Spleen (tissue), 11 donors: Measurements from ENCODE around the gene DNAI7. TPM values are rescaled to one million over a fixed set of nuclear protein-coding genes. Genes with fewer than 3 reads are reported as not detected.

ENCODE experiments used
- DNase-seq: peaks from one replicate; pipeline ENCODE4 v3.0.0-alpha.2; 2020
- H3K27ac ChIP-seq, 8 donors: fragments of 200-600 bp; sonication (generic) in 7 of 8; 1 replicate in 4 of 8; 2 replicates in 4 of 8; pipeline versions ENCODE4 v1.5.0 to v1.8.0; 2016 to 2021; ENCODE audit warnings: inconsistent platforms in 4 of 8, mild to moderate bottlenecking in 4 of 8, moderate library complexity in 1 of 8
- H3K27me3 ChIP-seq, 7 donors: fragments of 200-600 bp; sonication (generic) in 6 of 7; replicated peaks in 1 of 7; 1 replicate in 4 of 7; 2 replicates in 3 of 7; pipeline versions ENCODE4 v1.5.0 to v1.8.0; 2016 to 2021; ENCODE audit warnings: inconsistent platforms in 3 of 7, mild to moderate bottlenecking in 1 of 7
- H3K36me3 ChIP-seq, 6 donors: fragments of 200-600 bp; sonication (generic) in 5 of 6; 1 replicate in 4 of 6; 2 replicates in 2 of 6; pipeline versions ENCODE4 v1.5.0 to v1.8.0; 2016 to 2021; ENCODE audit warnings: inconsistent platforms in 2 of 6
- H3K4me1 ChIP-seq, 6 donors: fragments of 200-600 bp; sonication (generic) in 5 of 6; 1 replicate in 3 of 6; 2 replicates in 3 of 6; pipeline versions ENCODE4 v1.5.0 to v1.8.0; 2016 to 2021; ENCODE audit warnings: inconsistent platforms in 3 of 6
- H3K4me3 ChIP-seq, 8 donors: fragments of 200-600 bp; sonication (generic) in 7 of 8; 1 replicate in 4 of 8; 2 replicates in 4 of 8; pipeline versions ENCODE4 v1.5.0 to v1.8.0; 2016 to 2021; ENCODE audit warnings: inconsistent platforms in 4 of 8, mild to moderate bottlenecking in 4 of 8, moderate library complexity in 2 of 8
- H3K9me3 ChIP-seq, 8 donors: fragments of 200-600 bp; sonication (generic) in 7 of 8; 1 replicate in 4 of 8; 2 replicates in 4 of 8; pipeline versions ENCODE4 v1.5.0 to v1.8.0; 2016 to 2021; ENCODE audit warnings: inconsistent platforms in 4 of 8
- CTCF ChIP-seq, 11 experiments: fragments of 200-600 bp in 7 of 11; fragments of 450-650 bp in 4 of 11; sonication (generic) in 4 of 11; IDR thresholded peaks in 8 of 11; conservative IDR thresholded peaks in 3 of 11; 1 replicate in 7 of 11; 2 replicates in 4 of 11; pipeline versions ENCODE4 v1.4.0 to v1.8.0; 2016 to 2021; ENCODE audit warnings: antibody characterized with exemption in 11 of 11, inconsistent platforms in 4 of 11, mild to moderate bottlenecking in 1 of 11
- POLR2A ChIP-seq, 3 donors: fragments of 450-650 bp; IDR thresholded peaks; one replicate each; pipeline ENCODE4 v1.5.1; 2017; ENCODE audit warnings: antibody characterized with exemption in 3 of 3, mild to moderate bottlenecking in 1 of 3
- POLR2AphosphoS5 ChIP-seq, 3 donors: sonication (generic); formaldehyde crosslinking; IDR thresholded peaks; one replicate each; pipeline ENCODE4 v1.5.1; 2017; ENCODE audit warnings: antibody characterized with exemption in 3 of 3
- WGBS, 5 donors: extraction: QIAGEN DNeasy Blood & Tissue Kit in 3 of 5; methylation state at CpG; one replicate each; pipeline versions ENCODE4 v1.1.5 to v1.1.7; 2013 to 2018; 5-methylcytosine and 5-hydroxymethylcytosine counted together
- intact Hi-C: fragments of 100-400 bp; cut with DNase I; formaldehyde crosslinking; loops from one replicate; pipeline ENCODE4 v1.15.0; 2023; ENCODE audit warnings: low total_unique reads
- polyA plus RNA-seq, 3 donors: library from polyadenylated mRNA; stranded (reverse); fragments of 200-250 nt; gene quantifications; one replicate each; pipeline ENCODE4 v1.2.1, GENCODE V29; 2013
- total RNA-seq, 7 donors: library from RNA; depleted of rRNA in 3 of 7; stranded (reverse); fragments of >200 nt in 3 of 7; fragmentation: NEBNext Ultra II Directional in 4 of 7; extraction: Animal tissue kit (Norgen Biotek cat#: 25700) in 4 of 7; gene quantifications; one replicate each; pipeline versions ENCODE4 v1.1.0 to v1.2.1, GENCODE V29; 2016 to 2021
- donor health status: healthy with polysubstance abuse.
- donor health status: DM: no; HTN: no; CAD: no; lungs with moderate emphysema.
- donor health status: DM: no; HTN: no; CAD: no.
- donor health status: Bipolar disorder and iron deficiency.
- donor health status: healthy.
- donor health status: DM: no; HTN: no; CAD: no.
- donor health status: DM: yes; HTN: yes; CAD: no.

The DNAI7 gene
- total and polyA plus RNA-seq, 10 donors = 0.03 to 0.28 (median 0.12) TPM; not detected in 6

- no peak for TF ChIP-seq POLR2AphosphoS5 (IDR thresholded peaks at IDR 0.05)
- TF ChIP-seq CTCF (IDR thresholded peaks at IDR 0.05 in 8 of 11, conservative IDR thresholded peaks at IDR 0.05 in 3 of 11) = peak in 10 of 11 experiments; percentile 15 to 69 (median 56)
- TF ChIP-seq POLR2A (IDR thresholded peaks at IDR 0.05) = no peak
- H3K27ac ChIP-seq = no peak overlapping the region
- no peaks in the 10 kb centered on the region for H3K27me3 ChIP-seq
- no peak for DNase-seq
- H3K4me1 ChIP-seq = peaks cover 0 to 34% (median 5%) of the 10 kb centered on the region in 6 donors
- WGBS, 5 donors = 42 to 55% (median 44%) methylated on average over 6 of the region's 6 CpGs
- no peak overlapping the region for H3K4me3 ChIP-seq
- intact Hi-C loops = no loop called here
- peaks cover 0 to 65% (median 5%) of the 10 kb centered on the region in 6 donors for H3K36me3 ChIP-seq
- no peaks in the 10 kb centered on the region for H3K9me3 ChIP-seq
These were observed 46.4 kb upstream of the DNAI7 start for GRCh38 chr12:25241167-25242020.

GRCh38 chr12:25236626-25237025 is 41.7 kb upstream of the DNAI7 start:
- DNase-seq = no peak
- no peak overlapping the region for H3K27ac ChIP-seq
- 81 to 91% (median 86%) methylated on average over 4 of the region's 4 CpGs for WGBS, 5 donors
- H3K36me3 ChIP-seq = peaks cover 0 to 66% (median 10%) of the 10 kb centered on the region in 6 donors
- H3K4me3 ChIP-seq = no peak overlapping the region
- TF ChIP-seq POLR2AphosphoS5 (IDR thresholded peaks at IDR 0.05) = no peak
- TF ChIP-seq CTCF (IDR thresholded peaks at IDR 0.05 in 8 of 11, conservative IDR thresholded peaks at IDR 0.05 in 3 of 11) = no peak
- no peak for TF ChIP-seq POLR2A (IDR thresholded peaks at IDR 0.05)
- H3K9me3 ChIP-seq = no peaks in the 10 kb centered on the region
- peaks cover 0 to 12% (median 7%) of the 10 kb centered on the region in 6 donors for H3K4me1 ChIP-seq
- intact Hi-C loops = no loop called here
- H3K27me3 ChIP-seq = no peaks in the 10 kb centered on the region

- H3K4me3 ChIP-seq = no peak overlapping the region
- no peak for DNase-seq
- no peak for TF ChIP-seq POLR2AphosphoS5 (IDR thresholded peaks at IDR 0.05)
- no peak for TF ChIP-seq CTCF (IDR thresholded peaks at IDR 0.05 in 8 of 11, conservative IDR thresholded peaks at IDR 0.05 in 3 of 11)
- TF ChIP-seq POLR2A (IDR thresholded peaks at IDR 0.05) = no peak
- H3K9me3 ChIP-seq = no peaks in the 10 kb centered on the region
- H3K27me3 ChIP-seq = no peaks in the 10 kb centered on the region
- intact Hi-C loops = no loop called here
- peaks cover 0 to 8% (median 4%) of the 10 kb centered on the region in 6 donors for H3K4me1 ChIP-seq
- H3K36me3 ChIP-seq = peaks cover 0 to 66% (median 10%) of the 10 kb centered on the region in 6 donors
- H3K27ac ChIP-seq = no peak overlapping the region
- WGBS, 5 donors = 60 to 92% (median 83%) methylated on average over 1 of the region's 1 CpG
These were observed 41.2 kb upstream of the DNAI7 start for GRCh38 chr12:25236190-25236589.

GRCh38 chr12:25213338-25213737 is 18.4 kb upstream of the DNAI7 start:
- peaks cover 0 to 64% (median 4%) of the 10 kb centered on the region in 6 donors for H3K36me3 ChIP-seq
- intact Hi-C loops = no loop called here
- no peak overlapping the region for H3K4me3 ChIP-seq
- H3K4me1 ChIP-seq = peaks cover 0 to 5% (median 0%) of the 10 kb centered on the region in 6 donors
- DNase-seq = no peak
- H3K27ac ChIP-seq = no peak overlapping the region
- H3K27me3 ChIP-seq = no peaks in the 10 kb centered on the region
- no peaks in the 10 kb centered on the region for H3K9me3 ChIP-seq
- WGBS, 5 donors = 94 to 100% (median 99%) methylated on average over 1 of the region's 1 CpG
- TF ChIP-seq POLR2A (IDR thresholded peaks at IDR 0.05) (no peak), CTCF (IDR thresholded peaks at IDR 0.05 in 8 of 11, conservative IDR thresholded peaks at IDR 0.05 in 3 of 11) (no peak), POLR2AphosphoS5 (IDR thresholded peaks at IDR 0.05) (no peak)
